ENCODE data around the gene ZCCHC14. TPM values are rescaled to one million over a fixed set of nuclear protein-coding genes. Genes with fewer than 3 reads are reported as not detected.

ZCCHC14 gene
- total and polyA plus RNA-seq, 10 of the 15 experiments (the other 5 are each of a cell fraction or from before 2014, with no cell fraction given) = 0.02 to 0.26 (median 0.05) TPM; not detected in 3

DNA sequence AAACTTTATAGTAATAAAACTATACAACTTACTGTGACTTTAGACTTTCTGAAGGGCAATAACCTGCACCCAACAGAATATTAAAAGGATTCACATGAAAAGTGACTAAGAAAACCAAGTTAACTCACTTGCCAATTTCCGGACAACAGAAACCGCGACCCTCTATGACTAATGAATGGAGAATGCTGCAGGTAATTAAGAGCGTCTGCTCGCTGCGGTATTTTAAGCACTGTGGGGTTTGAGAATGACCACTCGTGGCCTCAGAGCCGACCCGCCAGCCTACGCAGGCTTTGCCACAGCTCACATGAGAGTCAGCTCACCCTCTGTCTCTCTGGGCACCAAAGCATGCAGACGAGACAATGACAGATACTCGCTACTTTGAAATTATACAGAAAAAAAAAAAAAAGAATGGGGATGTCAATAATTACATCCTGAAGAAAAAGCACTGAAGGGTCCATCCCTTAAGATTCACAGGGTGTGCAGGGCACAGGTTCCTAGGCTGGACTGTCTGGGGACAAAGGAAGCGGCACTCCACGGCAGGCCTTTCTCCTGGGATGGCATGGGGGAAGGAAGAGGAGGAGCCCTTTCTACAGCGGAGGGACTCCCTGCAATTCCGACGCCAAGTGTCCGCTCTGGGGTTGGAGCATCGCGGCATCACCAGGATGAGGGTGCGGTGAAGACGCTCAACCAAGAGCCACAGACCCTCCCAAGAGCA is 35.0 kb downstream of the ZCCHC14 start (continued):
- TF ChIP-seq, protein P1, sequence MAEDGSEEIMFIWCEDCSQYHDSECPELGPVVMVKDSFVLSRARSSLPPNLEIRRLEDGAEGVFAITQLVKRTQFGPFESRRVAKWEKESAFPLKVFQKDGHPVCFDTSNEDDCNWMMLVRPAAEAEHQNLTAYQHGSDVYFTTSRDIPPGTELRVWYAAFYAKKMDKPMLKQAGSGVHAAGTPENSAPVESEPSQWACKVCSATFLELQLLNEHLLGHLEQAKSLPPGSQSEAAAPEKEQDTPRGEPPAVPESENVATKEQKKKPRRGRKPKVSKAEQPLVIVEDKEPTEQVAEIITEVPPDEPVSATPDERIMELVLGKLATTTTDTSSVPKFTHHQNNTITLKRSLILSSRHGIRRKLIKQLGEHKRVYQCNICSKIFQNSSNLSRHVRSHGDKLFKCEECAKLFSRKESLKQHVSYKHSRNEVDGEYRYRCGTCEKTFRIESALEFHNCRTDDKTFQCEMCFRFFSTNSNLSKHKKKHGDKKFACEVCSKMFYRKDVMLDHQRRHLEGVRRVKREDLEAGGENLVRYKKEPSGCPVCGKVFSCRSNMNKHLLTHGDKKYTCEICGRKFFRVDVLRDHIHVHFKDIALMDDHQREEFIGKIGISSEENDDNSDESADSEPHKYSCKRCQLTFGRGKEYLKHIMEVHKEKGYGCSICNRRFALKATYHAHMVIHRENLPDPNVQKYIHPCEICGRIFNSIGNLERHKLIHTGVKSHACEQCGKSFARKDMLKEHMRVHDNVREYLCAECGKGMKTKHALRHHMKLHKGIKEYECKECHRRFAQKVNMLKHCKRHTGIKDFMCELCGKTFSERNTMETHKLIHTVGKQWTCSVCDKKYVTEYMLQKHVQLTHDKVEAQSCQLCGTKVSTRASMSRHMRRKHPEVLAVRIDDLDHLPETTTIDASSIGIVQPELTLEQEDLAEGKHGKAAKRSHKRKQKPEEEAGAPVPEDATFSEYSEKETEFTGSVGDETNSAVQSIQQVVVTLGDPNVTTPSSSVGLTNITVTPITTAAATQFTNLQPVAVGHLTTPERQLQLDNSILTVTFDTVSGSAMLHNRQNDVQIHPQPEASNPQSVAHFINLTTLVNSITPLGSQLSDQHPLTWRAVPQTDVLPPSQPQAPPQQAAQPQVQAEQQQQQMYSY (CRISPR knock-in tag; IDR thresholded peaks at IDR 0.05) = no peak
- TF ChIP-seq SP1 (IDR thresholded peaks at IDR 0.05; ENCODE audit: low read depth, low read length) = peak; percentile 29
- TF ChIP-seq MEF2B (IDR thresholded peaks at IDR 0.05; ENCODE audit: partially characterized antibody, poor library complexity, severe bottlenecking) = peak; percentile 71
- peak; percentile 45 for TF ChIP-seq IKZF1 (conservative IDR thresholded peaks at IDR 0.05)
- peak; percentile 87 for TF ChIP-seq SKIL (IDR thresholded peaks at IDR 0.05; ENCODE audit: low read depth, poor library complexity, severe bottlenecking)
- TF ChIP-seq, protein P2, sequence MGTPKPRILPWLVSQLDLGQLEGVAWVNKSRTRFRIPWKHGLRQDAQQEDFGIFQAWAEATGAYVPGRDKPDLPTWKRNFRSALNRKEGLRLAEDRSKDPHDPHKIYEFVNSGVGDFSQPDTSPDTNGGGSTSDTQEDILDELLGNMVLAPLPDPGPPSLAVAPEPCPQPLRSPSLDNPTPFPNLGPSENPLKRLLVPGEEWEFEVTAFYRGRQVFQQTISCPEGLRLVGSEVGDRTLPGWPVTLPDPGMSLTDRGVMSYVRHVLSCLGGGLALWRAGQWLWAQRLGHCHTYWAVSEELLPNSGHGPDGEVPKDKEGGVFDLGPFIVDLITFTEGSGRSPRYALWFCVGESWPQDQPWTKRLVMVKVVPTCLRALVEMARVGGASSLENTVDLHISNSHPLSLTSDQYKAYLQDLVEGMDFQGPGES (IDR thresholded peaks at IDR 0.05) = no peak
- no peak for TF ChIP-seq BRCA1 (IDR thresholded peaks at IDR 0.05; ENCODE audit: low read depth, low read length)
- no peak for TF ChIP-seq PML (IDR thresholded peaks at IDR 0.05; ENCODE audit: low read length)
- TF ChIP-seq MXI1 (IDR thresholded peaks at IDR 0.05; ENCODE audit: low read depth, low read length) = 0 out of 2 replicates have a peak, but pooled peaks have one; percentile 28
- TF ChIP-seq CBFB (IDR thresholded peaks at IDR 0.05; ENCODE audit: low read depth) = no peak
- peak; percentile 93 for TF ChIP-seq BCL11A (IDR thresholded peaks at IDR 0.05; ENCODE audit: low read depth, low read length)
- no peak for TF ChIP-seq POLR2AphosphoS2 (IDR thresholded peaks at IDR 0.05; ENCODE audit: low read depth, low read length)
- TF ChIP-seq ATF7 (IDR thresholded peaks at IDR 0.05; ENCODE audit: low read depth) = peak; percentile 74
- peak; percentile 63 for TF ChIP-seq PKNOX1 (IDR thresholded peaks at IDR 0.05)
- TF ChIP-seq IKZF2 (IDR thresholded peaks at IDR 0.05) = peak; percentile 30 to 68; a peak in 3 of 4 replicates
- TF ChIP-seq FOXK2 (IDR thresholded peaks at IDR 0.05) = no peak
- TF ChIP-seq NKRF (conservative IDR thresholded peaks at IDR 0.05) = no peak
- TF ChIP-seq NR2F1 (conservative IDR thresholded peaks at IDR 0.05) = peak; percentile 91
- no peak for TF ChIP-seq IRF5 (IDR thresholded peaks at IDR 0.05; ENCODE audit: borderline replicate concordance)
